Measurements from ENCODE around the gene ITIH5.

Gene ITIH5

DNA sequence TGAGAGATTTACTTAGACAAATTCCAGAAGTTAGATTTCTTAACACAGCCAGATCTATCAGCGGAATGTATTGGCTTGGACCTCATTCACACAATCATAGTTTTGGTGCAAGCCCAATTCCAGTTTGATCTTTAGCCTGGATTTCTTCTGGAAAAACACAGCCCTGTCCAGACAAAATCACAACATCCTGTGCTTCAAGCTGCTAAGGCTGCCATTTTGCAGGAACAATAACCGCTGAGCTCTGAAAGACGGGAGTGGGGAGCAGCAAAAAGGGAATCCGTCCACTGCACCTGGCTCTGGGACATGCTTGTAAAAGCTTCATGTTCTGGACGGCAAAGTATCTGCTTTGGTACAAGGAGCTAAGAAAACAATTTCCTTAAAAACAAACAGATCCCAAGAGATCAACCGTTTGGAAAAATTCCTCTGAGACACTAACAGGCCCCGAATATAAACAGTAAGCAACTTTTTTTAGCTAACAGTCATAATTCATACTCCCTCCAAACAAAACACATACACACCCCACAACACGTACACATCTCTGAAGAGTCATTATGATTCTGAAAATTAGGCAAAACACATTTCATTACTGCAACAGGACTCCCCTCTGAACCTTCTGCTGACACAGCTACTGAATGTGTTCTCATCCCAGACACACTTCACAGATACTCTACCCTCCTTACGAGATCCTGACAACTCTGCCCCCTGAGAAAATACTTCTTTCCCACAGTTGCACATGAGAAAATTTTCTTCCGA, 32.4 kb downstream of the ITIH5 start:
- DNase-seq (ENCODE audit: low spot score) (no peak), FAIRE-seq (no peak)

DNA sequence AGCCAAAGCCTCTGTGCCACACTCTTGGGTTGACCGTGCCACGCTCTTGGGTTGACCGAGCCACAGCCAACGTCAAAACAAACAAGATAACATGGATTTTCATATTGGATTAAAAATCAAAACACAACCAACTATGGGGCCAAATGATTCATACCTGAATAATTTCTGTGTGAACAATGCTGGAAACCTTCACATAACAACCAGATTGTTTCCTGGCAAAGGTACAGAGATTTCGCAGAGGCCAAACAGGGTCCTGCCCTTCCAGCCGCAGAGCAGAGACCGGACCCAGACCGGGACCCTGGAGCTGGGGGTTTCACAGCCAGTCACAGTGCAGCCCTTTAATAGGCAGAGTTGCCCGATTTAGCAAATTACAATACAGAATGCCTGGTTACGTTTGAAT, 40.5 kb downstream of the ITIH5 start:
- DNase-seq (ENCODE audit: low spot score) (no peak), FAIRE-seq (no peak)

DNA sequence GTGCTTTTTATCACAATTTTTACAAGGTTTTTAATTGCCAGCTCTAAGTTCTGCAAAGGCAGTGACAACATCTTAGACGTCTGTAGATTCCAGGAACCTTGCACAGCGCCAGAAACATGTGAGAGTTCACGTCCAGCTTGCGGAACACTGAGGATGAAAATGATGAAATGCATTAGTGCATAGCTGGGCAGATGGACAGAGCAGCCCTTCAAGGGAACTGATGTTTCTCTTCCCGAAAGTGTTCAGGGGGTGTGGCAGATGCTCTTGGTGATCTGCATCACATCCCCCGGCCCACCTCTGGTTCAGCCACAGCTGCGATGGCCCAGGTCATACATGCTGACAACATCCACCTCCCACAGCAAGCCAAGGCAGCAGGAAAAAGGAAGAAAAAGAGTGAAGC, 40.9 kb downstream of the ITIH5 start:
- FAIRE-seq (no peak), DNase-seq (ENCODE audit: low spot score) (no peak)

DNA sequence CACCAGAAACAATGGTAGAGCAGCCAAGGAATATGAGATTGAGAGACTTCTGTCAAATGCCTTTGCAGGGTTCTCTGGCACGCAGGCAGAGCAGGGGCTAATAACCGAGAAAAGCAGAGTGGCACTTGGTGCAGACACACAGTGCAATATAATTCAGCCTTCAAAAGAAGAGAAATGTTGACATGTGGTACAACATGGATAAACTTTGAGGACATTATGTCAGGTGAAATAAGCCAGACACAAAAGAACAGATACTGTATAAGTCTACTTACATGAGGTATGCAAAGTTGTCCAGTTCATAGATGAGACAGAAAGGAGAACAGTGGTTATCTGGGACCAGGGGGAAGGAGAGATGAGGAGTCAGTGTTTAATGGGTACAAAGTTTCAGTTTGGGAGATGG, 41.8 kb downstream of the ITIH5 start:
- no peak for FAIRE-seq
- no peak for DNase-seq (ENCODE audit: low spot score)

DNA sequence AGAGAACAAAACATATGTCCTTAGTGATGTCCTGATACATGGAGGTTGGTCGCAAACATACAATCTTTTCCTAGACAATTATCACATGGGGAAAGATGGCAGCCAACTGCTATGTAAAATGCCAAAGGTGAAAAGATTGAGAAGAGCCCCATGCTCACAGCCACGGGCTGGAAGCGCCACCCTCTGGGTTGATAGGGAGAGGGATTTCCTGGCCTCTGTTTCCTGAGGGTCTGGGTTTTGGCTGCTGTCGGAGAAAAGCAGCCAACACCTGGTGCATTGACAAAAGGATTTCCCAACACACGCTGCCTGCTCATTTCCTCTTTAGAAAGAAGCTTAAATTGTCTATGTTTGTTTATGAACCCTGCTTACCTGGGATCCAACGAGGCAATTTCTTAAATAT, 43.8 kb downstream of the ITIH5 start:
- FAIRE-seq: no peak
- no peak for DNase-seq (ENCODE audit: low spot score)

DNA sequence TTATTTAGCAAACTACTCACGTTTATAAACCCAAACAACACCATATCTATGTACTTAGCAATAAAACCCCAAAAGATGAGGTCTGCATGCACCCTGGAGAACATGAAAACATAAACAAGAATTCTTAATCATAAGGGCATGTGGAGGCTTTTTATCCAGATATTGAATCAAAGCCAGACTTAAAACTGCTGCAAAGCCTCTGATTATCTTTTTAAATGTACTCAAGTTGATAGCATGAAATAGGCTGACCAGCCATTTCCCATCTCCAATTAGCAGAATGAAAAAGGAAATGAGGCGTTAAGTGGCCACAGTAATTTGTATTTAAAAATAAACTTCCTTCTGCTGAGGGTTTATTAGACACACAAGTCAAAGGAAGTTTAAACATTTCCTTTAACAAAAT, 48.3 kb downstream of the ITIH5 start:
- FAIRE-seq: no peak
- DNase-seq (ENCODE audit: low spot score): no peak

DNA sequence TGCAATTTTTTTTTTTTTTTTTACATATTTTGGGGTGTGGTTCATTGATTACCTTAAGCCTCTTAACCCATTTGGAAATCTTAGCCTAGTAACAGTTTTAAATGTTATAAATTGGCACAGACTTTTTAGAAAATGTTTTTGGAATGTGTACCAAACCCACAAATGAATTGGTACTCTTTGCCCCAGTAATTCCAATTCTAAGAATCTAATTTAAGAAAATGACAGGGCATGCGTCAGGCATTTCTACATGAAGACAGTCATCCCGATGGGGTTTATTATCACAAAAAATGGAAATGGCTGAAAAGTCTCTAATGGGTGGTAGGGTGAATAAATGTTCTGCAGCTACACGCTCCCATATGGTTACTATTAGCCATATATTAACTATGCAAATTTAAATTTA, 54.9 kb downstream of the ITIH5 start:
- no peak for FAIRE-seq
- no peak for DNase-seq (ENCODE audit: low spot score)

DNA sequence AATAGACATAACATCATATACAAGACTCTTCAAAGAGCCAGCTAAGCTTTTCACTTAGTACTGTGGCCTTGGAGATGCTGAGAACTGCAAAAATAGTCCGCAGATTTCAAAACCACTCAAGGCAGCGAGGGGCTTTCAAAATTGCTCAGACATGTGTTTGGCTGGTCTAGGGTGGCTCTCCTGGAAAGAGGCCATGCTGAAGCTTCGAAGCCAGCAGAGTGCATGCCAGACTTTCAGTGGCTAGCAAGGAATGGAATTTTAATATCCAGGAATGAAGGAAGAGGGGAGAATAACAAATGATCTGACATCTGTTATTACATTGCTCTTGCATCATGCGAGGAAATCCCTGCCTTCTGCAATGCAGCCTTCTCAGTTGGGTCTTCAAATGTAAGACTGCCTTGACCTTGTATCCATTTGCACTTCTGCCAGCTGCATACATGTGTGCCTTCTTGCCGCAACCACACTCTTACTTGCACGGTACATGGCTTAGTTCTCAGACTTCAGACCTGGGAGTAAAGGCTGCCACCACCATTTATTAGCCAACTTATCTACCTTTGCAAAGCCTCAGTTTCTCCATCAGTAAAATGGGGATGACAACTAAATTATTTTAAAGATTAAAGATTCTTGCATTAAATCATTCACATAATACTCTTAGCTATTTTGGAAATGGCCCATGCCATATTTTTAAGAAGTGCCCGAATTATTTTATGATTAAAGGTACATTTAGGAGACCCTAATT, 55.9 kb downstream of the ITIH5 start:
- no peak for DNase-seq (ENCODE audit: low spot score)
- no peak for FAIRE-seq

DNA sequence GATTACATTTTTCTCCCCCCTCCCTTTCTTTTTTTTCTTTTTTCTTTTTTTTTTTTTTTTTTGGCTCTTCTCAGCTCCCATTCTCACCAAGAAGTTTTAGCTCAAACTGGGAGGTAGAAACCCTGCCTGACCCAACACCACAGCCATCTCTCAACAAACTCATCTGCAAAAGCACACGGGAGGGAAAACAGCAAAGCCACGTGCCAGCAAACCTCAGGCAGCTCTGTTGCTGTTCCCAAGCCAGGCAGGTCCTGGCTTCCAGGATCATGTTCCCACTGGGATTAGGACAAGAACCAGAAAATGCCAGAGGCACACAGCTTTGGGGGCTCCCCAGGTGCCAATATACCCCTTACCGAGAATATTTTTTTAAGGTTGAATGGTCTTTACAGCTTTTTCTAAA, 56.7 kb downstream of the ITIH5 start:
- no peak for DNase-seq (ENCODE audit: low spot score)

DNA sequence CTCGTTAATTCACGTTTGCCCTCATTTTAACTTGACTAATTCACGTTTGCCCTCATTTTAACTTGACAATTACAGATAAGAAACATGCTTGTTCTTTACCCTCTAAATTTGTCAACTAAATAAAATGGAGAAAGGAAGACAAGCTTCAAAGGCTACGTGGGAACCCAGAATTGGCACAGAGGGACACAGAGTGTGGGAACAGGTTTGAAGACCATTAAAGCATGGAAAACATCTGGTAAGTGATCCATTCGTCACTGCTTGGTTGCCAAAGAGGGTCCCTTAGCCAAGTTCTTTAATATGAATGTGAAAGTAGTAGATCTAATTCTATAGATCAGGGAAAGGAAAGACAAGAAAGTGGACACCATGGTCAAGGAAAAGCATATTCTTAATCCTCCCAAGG, 57.2 kb downstream of the ITIH5 start:
- FAIRE-seq (no peak), DNase-seq (ENCODE audit: low spot score) (no peak)

More for the DNA sequence above, 56.7 kb downstream of the ITIH5 start:
- no peak for FAIRE-seq

DNA sequence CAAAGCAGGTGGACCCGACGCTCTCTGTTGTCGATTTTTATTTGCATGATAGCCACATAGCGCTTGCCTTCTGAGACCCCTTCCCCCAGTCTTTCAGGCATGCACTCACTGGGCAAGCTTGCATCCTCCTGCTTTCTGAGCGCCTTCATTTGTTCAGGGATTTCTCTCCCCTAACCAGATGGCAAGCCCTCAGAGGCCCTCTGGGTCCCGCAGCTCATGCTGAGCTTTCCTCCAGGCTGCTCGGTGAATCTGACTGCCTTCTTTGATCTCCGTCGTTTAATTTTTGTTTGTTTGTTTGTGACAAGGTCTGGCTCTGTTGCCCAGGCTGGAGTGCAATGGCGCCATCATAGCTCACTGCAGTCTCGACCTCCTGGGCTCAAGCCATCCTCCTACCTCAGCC, 58.8 kb downstream of the ITIH5 start:
- FAIRE-seq: no peak
- no peak for DNase-seq (ENCODE audit: low spot score)

DNA sequence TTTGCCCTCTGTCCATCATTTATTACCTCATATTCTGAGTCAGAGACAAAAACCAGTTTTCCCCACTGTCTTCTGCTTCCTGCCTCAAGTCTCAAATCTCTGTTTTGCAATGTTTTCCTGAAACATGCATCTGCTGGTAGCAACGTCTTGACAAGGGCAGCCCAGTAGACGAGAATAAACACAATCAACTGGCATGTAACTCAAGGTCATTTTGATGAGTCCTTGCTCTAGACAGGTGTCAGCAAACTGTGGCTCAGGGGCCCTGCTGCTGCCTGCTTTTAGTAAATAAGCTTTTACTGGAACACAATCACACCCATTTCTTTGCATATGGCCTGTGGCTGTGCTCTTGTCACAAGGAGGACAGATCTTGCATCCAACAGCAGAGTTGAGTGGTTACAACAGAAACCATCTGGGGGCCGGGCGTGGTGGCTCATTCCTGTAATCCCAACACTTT, 59.8 kb downstream of the ITIH5 start:
- no peak for DNase-seq (ENCODE audit: low spot score)
- FAIRE-seq: no peak

DNA sequence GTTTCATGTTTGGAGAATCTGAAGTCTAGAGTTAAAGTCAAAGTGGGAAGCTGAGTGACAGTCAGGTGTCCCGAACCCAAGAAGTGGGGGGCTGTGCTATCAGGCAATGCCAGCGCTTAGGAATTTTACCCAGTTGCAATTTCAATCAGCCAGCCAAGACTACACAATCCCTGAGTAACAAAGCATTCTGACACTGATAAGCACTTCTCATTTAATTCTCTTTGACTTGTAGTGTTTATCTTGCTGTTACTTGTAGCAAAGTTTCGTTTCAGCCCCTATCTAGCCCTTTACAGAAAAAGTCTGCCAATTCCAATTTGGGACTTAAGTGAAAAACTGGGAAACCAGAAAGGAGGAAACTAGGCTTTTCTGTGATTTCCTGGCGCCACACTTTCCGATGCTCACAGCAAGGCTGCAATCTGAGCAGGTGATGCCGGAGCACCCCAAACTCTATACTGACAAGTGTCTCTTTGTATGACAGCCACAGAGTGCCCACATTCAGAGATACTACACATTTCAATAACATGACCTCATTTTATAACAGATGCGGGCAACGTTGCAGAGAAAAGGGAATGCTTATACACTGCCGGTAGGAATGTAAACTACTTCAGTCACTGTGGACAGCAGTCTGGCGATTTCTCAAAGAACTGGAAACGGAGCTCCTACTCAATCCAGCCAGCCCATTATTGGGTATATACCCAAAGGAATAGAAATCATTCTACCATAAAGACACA, 61.0 kb downstream of the ITIH5 start:
- FAIRE-seq (no peak), DNase-seq (ENCODE audit: low spot score) (no peak)

DNA sequence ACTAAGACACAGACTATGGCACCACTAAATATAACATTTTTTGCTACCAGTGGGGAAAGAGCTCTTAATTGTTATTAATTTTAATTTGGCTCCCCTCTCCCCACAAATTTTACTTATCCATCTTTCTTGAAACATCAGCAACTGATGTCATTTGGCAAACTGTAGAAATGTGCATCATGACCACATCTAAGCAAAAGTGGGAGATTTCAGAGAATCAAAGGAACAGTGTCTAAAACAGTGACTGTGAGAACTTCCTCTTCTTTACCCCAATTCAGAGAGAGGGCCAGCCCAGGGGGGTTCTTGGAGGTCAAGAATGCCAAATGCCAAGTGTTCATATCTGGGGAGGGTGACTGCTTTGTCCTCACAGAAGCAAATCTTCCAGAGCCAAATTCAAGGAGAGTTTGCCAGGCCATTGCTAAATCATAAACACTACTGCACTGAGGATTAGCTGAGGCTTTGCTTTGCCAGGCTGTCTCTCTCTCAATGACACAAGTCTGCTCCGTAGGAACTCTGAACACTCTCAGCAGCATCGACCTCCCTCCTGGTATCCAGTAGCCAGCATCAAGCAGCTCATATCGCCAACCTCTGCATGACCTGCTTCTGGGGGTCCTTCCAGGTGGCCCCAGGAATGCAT, 65.6 kb downstream of the ITIH5 start:
- DNase-seq (ENCODE audit: low spot score): no peak
- FAIRE-seq: no peak

DNA sequence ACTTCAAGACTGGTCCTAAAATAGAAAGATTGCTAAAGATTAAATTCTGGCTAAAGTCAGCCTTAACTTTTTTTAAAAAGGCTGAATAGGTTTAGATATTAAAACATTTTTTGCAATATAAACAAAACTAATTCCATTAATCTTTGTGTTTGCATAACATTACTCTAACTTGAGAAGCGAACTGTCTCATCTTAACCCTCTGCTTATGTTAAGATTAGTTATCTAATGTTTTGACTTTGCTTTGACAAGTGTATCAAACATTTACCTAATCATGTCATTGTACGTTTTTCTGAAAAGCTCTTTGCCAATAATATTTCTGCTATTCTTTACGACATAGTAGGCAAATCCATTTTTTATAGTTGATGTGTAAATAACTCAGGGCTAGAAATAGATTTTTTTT, 68.0 kb downstream of the ITIH5 start:
- DNase-seq (ENCODE audit: low spot score): no peak
- no peak for FAIRE-seq

DNA sequence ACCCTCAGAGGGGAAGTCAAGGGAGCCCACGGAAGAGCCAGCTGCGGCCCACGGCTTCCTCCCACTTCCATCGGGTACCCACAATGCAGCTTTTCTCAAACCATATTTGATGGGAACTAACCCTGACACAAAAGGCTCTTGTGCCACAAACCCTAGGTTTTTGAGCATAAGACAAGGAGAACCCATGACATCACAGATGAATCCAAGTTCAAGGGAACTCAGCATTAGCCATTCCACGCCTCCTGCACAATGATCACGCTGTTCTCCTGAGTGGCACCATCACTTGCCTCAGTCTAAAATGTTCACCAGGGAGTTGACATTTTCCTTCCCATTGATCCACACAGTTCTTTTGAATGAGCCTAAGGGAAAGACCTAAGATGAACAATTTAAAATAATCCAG, 70.4 kb downstream of the ITIH5 start:
- FAIRE-seq: no peak
- no peak for DNase-seq (ENCODE audit: low spot score)

DNA sequence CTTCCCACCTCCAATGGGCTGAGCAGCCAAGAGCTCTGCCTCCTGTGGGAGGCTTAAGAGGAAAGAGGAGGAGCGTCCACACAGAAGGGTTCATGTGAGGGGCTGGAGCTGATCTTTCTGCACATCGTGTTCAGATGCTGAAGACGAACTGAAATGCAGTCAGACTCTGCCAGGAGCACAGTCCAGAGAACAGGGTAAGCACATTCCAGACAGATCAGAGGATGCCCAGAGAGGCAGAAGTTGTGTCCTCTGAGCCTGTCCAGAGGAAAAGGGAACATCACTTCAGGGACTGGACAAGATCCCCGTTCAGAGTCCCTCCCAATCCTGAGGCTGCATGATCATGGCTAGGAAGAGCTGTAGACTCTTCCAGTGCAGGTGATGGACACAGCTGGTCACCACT, 72.9 kb downstream of the ITIH5 start:
- DNase-seq (ENCODE audit: low spot score): no peak
- FAIRE-seq: no peak

DNA sequence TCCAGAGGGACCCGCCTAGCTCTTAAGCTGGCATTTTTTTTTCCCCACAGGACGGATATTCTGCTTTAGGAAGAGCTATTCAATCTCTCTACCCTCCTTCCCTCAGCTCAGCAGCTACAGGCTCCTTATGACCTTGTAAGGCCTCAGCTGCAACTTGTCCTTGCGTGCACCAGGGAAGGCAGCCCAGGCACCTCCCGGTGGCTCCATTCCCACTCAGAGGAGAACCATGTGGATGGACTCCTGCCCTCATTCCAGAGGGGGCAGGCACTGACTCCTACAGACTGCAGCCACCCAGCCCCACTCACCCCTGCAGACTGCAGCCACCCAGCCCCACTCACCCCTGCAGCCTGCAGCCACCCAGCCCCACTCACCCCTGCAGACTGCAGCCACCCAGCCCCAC, 73.7 kb downstream of the ITIH5 start:
- DNase-seq (ENCODE audit: low spot score) (no peak), FAIRE-seq (no peak)

DNA sequence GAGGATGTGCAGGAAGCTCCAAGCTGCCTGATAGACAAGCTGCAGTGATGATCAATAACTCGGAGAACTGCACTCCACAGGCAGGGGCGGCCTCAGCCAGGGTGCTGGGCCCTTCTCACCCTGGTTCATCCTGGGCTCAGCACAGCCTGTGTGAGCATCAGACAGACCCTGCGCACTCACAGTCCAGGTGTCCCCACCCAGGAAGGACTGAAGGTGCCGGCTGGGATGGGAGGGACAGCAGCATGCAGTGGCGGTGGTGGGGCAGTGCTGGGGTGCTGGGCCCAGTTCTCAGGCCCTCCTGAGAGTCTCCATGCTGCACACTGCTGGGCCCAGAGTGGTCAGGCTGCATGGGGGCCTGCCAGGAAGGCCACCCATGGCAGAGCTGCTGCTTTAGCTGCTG, 74.1 kb downstream of the ITIH5 start:
- DNase-seq (ENCODE audit: low spot score) (no peak), FAIRE-seq (no peak)

DNA sequence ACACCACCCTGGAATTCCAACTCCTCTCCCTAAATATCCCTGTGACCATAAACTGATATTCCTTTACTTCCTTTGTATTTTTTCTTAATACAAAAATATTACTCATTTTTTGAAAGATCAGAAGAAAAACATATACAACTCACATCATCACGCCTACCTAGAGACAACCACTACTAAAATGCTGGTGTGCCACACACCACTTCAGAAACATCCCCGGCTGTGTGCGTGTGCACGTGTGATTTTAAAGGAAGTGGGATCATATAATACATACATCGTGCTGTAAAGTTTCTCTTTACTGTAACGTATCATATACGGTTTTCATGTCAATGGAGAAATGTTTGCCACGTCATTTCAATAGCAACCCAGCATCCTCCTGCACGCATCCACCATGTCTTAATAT, 76.5 kb downstream of the ITIH5 start:
- FAIRE-seq (no peak), DNase-seq (ENCODE audit: low spot score) (no peak)

DNA sequence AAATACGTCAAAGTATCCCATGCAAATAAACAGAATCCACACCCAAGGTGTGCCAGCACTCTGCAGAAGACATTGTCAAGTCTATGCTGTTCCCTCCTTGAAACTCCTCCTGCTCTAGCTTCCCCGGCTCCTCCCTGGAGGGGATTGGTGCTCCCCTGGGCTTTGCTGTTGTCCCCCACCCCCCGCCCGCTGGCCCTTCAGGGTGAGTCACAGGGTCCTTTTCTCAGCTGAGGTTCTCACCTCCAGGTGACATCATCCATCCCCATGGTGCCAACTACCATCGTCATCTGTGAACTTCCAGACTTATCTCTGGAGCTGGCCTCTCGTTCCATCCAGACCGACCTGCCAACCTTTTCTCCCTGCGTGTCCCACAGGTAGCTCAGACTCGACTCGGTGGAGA, 77.0 kb downstream of the ITIH5 start:
- no peak for FAIRE-seq
- DNase-seq (ENCODE audit: low spot score): no peak

DNA sequence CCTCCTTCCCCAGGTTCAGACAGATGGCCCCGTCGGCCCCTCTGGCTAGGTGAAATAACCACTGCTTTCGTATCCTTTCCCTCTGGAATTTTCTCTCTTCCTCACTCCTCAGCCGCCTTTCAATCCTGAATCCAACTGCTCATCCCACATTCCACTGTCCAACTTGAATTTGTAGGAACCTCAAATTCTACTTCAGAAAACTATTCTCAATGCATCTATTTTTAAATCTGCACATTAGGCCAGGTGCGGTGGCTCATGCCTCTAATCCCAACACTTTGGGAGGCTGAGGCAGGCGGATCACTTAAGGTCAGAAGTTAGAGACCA, 78.9 kb downstream of the ITIH5 start:
- no peak for DNase-seq (ENCODE audit: low spot score)
- no peak for FAIRE-seq
